Measurements from ENCODE around the gene TMEM59L. TPM values are rescaled to one million over a fixed set of nuclear protein-coding genes. Genes with fewer than 3 reads are reported as not detected.

Gene TMEM59L
- total and polyA plus RNA-seq, 5 donors from 2014 or later, result not detected

DNA sequence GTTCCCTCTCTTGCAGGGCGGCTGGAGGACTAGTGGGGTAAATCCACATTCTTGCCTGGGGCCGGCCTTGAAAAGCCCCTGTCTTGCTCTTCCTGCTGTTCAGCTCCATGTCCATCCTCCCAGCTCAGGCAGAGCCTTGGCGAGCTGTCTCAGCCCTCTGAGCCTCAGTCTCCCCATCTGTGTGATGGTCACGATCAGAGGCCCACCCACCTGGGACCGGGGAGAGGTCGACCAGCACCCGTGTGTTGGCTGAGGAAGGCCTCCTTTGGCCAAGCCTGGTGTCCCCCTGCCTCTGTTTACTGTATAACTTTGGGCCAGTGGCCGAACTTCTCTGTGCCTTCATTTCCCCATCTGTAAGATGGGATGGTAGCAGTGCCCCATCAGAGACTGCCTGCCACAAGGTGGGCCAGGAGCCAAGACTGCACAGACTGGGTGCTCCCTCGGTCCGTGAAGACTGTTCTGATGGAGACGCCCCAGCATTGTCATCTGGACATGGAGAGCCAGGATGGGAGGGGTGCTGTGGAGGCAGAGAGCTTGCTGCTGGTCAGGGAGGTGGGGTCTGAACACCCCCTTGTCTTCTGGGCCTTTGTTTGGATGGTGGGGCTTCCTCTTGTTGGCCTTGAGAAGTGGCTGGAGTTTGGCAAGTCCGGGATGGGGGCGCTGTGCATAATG is 42.6 kb downstream of the TMEM59L start:
- Histone ChIP-seq H3K9me3 (ENCODE audit: control insufficient read depth in 2 of 2, low read length in 2 of 2) (no peaks in the 10 kb centered on the region), H3K4me3 (ENCODE audit: low read depth, low read length) (no peak overlapping the region), H3K36me3 (ENCODE audit: control insufficient read depth, insufficient read depth, low read length) (no peaks in the 10 kb centered on the region), H3K4me1 (ENCODE audit: control insufficient read depth, insufficient read depth, low read length, poor library complexity, severe bottlenecking) (no peaks in the 10 kb centered on the region), H3K27me3 (ENCODE audit: control insufficient read depth, insufficient read depth, low read length) (no peaks in the 10 kb centered on the region), H3K27ac (ENCODE audit: insufficient read depth, low read length, poor library complexity, severe bottlenecking) (no peak overlapping the region)
- no peak for ATAC-seq (ENCODE audit: low read depth in 2 of 2)
- DNase-seq, result no peak
- peaks cover 7% of the 10 kb centered on the region for H3K36me3 Mint-ChIP-seq
- H3K27me3 Mint-ChIP-seq, result no peaks in the 10 kb centered on the region
- H3K27ac Mint-ChIP-seq, result peak overlapping the region in 1 of 3 donors; percentile 62
- H3K9me3 Mint-ChIP-seq, result no peaks in the 10 kb centered on the region
- no peak overlapping the region for H3K4me3 Mint-ChIP-seq
- peaks cover 0 to 25% (median 12%) of the 10 kb centered on the region in 4 donors for H3K4me1 Mint-ChIP-seq

DNA sequence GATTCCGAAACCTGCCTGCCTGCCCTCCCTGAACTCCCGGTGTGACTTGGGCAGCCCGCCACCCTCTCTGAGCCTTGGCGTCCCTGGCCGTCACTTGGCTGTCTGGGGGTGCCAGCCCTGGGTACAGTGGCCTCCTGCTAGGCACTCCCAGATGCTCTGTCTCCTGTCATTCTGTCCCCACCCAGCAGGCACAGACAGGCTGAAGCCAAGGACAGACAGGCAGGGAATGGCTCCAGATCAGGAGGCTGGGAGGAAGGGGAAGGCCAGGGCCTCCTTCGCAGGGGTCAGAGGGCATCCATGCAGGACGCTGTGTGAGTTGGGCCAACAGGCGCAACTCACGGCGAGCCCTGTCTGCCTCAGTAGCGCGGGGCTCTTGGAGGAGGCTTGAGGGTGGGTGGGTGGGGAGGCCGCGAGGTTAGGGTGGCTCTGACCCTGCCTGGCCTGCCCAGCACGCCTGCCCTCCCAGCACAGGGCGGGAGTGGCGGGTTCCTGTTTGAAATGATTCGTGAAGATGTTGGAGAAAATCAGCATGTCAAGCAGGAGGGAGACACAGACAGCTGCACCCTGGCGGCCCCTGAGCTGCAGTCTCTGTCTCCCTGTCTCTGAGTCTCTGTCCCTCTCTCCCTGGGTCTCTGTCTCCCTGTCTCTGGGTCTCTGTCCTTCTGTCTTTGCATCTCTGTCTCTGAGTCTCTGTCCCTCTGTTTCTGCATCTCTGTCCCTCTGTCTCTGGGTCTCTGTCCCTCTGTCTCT is 43.8 kb downstream of the TMEM59L start:
- H3K9me3 ChIP-seq (ENCODE audit: control insufficient read depth in 2 of 2, low read length in 2 of 2), result no peaks in the 10 kb centered on the region
- H3K4me3 ChIP-seq (ENCODE audit: low read depth, low read length), result no peak overlapping the region
- H3K27me3 ChIP-seq (ENCODE audit: control insufficient read depth, insufficient read depth, low read length), result no peaks in the 10 kb centered on the region
- H3K27ac ChIP-seq (ENCODE audit: insufficient read depth, low read length, poor library complexity, severe bottlenecking), result no peak overlapping the region
- Mint-ChIP-seq H3K27me3 (no peaks in the 10 kb centered on the region), H3K4me1 (peaks cover 0 to 27% (median 15%) of the 10 kb centered on the region in 4 donors), H3K27ac (peak overlapping the region in 2 of 3 donors; percentile 62 to 80), H3K9me3 (no peaks in the 10 kb centered on the region), H3K36me3 (peaks cover 10% of the 10 kb centered on the region), H3K4me3 (no peak overlapping the region)
- ATAC-seq (ENCODE audit: low read depth in 2 of 2) (no peak), DNase-seq (no peak)
- no peaks in the 10 kb centered on the region for H3K4me1 ChIP-seq (ENCODE audit: control insufficient read depth, insufficient read depth, low read length, poor library complexity, severe bottlenecking)
- no peaks in the 10 kb centered on the region for H3K36me3 ChIP-seq (ENCODE audit: control insufficient read depth, insufficient read depth, low read length)

DNA sequence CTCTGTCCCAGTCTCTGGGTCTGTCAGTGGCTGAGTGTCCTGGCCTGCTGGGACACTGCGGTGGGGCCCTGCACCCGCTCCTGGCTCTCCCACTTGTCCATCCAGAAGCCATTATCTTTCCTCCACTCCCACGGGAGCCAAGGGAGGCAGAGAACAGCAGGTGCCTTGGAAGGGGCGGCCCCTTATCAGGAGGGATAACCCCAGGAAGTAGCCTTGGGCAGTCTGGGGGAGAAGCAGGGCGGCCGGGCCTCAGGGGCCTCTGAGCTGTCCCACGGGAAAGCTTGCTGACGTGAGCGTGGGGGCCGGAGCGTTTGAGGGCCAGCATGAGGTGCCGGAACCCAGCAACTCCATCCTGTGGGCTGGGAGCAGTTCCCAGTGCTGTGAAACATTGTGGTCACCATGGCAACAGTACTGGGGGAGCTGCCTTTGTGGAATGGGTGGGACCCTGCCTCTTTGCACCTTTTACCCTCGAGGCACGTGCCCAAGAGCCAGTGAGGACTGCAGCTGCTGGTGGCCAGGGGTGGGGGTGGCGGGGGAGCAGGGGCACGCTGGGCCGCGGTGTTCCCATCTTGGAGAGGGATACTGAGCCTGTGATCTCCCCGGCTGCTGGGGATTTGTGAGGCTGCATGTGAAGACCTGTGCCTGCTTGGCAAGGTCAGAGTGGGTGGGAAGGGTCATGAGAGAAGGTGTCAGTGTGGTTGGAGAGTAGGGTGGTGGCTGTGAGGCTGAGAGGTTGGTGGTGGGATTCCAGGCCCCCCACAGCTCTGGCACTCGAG is 45.1 kb downstream of the TMEM59L start:
- H3K9me3 Mint-ChIP-seq, result no peaks in the 10 kb centered on the region
- H3K27ac Mint-ChIP-seq, result peak overlapping the region in 2 of 3 donors; percentile 62 to 83
- Histone ChIP-seq H3K4me3 (ENCODE audit: low read depth, low read length) (no peak overlapping the region), H3K27ac (ENCODE audit: insufficient read depth, low read length, poor library complexity, severe bottlenecking) (no peak overlapping the region), H3K36me3 (ENCODE audit: control insufficient read depth, insufficient read depth, low read length) (no peaks in the 10 kb centered on the region), H3K27me3 (ENCODE audit: control insufficient read depth, insufficient read depth, low read length) (no peaks in the 10 kb centered on the region), H3K4me1 (ENCODE audit: control insufficient read depth, insufficient read depth, low read length, poor library complexity, severe bottlenecking) (no peaks in the 10 kb centered on the region), H3K9me3 (ENCODE audit: control insufficient read depth in 2 of 2, low read length in 2 of 2) (no peaks in the 10 kb centered on the region)
- ATAC-seq (ENCODE audit: low read depth in 2 of 2), result no peak
- H3K4me3 Mint-ChIP-seq, result no peak overlapping the region
- peaks cover 0 to 24% (median 16%) of the 10 kb centered on the region in 4 donors for H3K4me1 Mint-ChIP-seq
- DNase-seq, result no peak
- no peaks in the 10 kb centered on the region for H3K27me3 Mint-ChIP-seq
- H3K36me3 Mint-ChIP-seq, result peaks cover 6% of the 10 kb centered on the region

DNA sequence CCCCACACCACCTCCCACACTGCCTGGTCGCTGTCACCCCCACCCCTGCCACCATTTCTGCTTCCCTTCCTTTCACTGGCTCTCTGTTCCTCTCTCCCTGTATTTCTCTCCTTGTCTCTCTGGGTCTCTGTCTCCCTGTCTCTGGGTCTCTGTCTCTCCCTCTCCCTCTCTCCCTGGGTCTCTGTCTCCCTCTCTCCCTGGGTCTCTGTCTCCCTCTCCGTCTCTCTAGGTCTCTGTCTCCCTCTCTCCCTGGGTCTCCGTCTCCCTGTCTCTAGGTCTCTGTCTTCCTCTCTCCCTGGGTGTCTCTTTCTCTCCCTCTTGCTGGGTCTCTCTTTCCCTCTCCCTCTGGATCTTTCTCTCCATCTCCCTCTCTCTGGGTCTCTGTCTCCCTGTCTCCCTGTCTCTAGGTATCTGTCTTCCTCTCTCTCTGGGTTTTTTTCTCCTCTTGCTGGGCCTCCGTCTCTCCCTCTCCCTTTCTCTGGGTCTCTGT is 45.7 kb downstream of the TMEM59L start:
- Histone ChIP-seq H3K36me3 (ENCODE audit: control insufficient read depth, insufficient read depth, low read length) (no peaks in the 10 kb centered on the region), H3K4me1 (ENCODE audit: control insufficient read depth, insufficient read depth, low read length, poor library complexity, severe bottlenecking) (no peaks in the 10 kb centered on the region), H3K9me3 (ENCODE audit: control insufficient read depth in 2 of 2, low read length in 2 of 2) (no peaks in the 10 kb centered on the region), H3K4me3 (ENCODE audit: low read depth, low read length) (no peak overlapping the region), H3K27ac (ENCODE audit: insufficient read depth, low read length, poor library complexity, severe bottlenecking) (no peak overlapping the region), H3K27me3 (ENCODE audit: control insufficient read depth, insufficient read depth, low read length) (no peaks in the 10 kb centered on the region)
- ATAC-seq (ENCODE audit: low read depth in 2 of 2) (no peak), DNase-seq (no peak)
- Mint-ChIP-seq H3K4me3 (no peak overlapping the region), H3K4me1 (peaks cover 0 to 29% (median 16%) of the 10 kb centered on the region in 4 donors), H3K36me3 (peaks cover 6% of the 10 kb centered on the region), H3K27me3 (no peaks in the 10 kb centered on the region), H3K9me3 (no peaks in the 10 kb centered on the region), H3K27ac (peak overlapping the region; percentile 48 to 83 (median 81))

DNA sequence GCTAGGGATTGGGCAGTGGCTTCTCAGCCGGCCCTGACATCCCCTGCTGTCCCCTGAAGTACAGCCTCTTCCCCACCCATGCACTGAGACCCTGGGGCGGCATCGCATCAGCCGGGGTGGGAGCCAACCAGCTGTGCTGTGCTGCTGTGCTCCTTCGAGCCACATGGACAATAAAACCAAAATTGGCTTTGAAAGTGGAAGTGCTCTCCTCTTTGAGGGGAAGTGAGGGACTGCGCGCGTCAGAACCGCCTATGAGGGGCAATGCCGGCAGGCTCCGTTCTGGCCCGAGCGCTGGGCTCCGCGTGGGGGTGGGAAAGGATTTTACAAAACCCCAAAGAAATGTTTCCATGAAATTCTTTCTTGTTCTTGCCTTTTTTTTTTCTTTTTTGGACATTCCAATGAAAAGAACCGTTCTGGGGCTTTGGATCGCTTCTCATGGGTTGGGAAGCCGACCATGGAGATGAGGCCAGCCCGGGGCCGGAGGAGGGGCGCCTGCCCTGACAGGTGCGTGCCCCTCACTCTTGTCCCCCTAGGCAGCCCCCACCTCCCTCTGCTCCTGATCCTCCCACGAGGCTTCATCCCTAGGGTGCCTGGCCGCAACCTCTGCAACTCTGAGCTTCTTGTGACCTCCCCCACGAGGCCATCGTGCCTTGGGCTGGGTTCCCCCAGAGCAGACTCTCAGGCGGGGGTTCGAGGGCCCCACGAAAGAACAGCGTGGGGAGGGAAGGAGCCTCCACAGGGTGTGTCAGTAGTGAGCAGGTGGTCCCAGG is 46.8 kb downstream of the TMEM59L start:
- Histone ChIP-seq H3K27ac (ENCODE audit: insufficient read depth, low read length, poor library complexity, severe bottlenecking) (no peak overlapping the region), H3K9me3 (ENCODE audit: control insufficient read depth in 2 of 2, low read length in 2 of 2) (no peaks in the 10 kb centered on the region), H3K4me1 (ENCODE audit: control insufficient read depth, insufficient read depth, low read length, poor library complexity, severe bottlenecking) (peaks cover 5% of the 10 kb centered on the region), H3K27me3 (ENCODE audit: control insufficient read depth, insufficient read depth, low read length) (no peaks in the 10 kb centered on the region), H3K4me3 (ENCODE audit: low read depth, low read length) (no peak overlapping the region), H3K36me3 (ENCODE audit: control insufficient read depth, insufficient read depth, low read length) (no peaks in the 10 kb centered on the region)
- Mint-ChIP-seq H3K27me3 (no peaks in the 10 kb centered on the region), H3K36me3 (peaks cover 6% of the 10 kb centered on the region), H3K4me1 (peaks cover 0 to 37% (median 18%) of the 10 kb centered on the region in 4 donors), H3K27ac (peak overlapping the region in 1 of 3 donors; percentile 15), H3K9me3 (no peaks in the 10 kb centered on the region), H3K4me3 (no peak overlapping the region)
- DNase-seq (no peak), ATAC-seq (ENCODE audit: low read depth in 2 of 2) (no peak)

DNA sequence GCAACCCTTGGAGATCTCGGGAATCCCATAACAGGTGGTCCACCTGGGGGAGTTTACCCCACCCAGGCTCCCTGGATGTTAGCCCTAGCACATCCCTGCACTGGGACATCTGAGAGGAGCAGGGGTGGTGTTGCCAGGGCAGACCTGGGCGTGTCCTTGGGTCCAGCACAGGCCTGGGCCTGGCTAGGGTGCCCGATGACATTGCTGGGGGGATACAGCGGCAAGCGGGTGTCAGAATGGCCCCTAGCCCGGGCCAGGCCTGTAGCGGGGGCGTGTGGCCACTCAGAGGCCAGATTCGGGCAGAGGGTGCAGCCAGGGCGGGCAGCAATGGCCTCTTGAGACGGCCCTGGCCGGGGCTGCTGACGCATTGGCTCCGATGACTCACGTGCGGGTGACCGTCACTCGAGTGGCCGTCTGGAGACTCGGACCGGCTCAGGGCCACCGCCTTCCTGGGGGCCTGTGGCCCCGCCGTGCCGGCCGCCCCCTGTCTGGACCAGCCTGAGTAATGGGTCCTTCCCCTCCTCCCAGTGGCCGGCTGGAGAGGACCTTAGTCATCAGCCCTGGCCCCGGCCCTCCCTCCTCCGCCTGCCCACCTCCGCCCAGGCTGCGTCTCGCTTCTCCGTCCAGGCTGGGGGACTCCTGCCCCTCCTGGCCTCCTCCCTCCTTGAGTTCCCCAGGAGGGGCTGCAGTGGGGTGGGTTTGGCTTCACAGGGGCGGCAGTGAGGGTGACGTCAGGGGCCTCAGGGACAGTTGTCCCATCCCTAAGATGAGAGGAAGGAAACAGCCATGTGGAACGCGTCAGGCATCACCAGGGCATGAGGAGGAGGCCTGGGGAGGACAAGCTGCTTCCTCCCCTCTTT is 47.6 kb downstream of the TMEM59L start:
- no peak overlapping the region for H3K4me3 Mint-ChIP-seq
- Histone ChIP-seq H3K27me3 (ENCODE audit: control insufficient read depth, insufficient read depth, low read length) (no peaks in the 10 kb centered on the region), H3K9me3 (ENCODE audit: control insufficient read depth in 2 of 2, low read length in 2 of 2) (no peaks in the 10 kb centered on the region), H3K36me3 (ENCODE audit: control insufficient read depth, insufficient read depth, low read length) (peaks cover under 1% of the 10 kb centered on the region), H3K4me3 (ENCODE audit: low read depth, low read length) (no peak overlapping the region), H3K4me1 (ENCODE audit: control insufficient read depth, insufficient read depth, low read length, poor library complexity, severe bottlenecking) (peaks cover 5% of the 10 kb centered on the region), H3K27ac (ENCODE audit: insufficient read depth, low read length, poor library complexity, severe bottlenecking) (no peak overlapping the region)
- H3K4me1 Mint-ChIP-seq, result peaks cover 0 to 37% (median 17%) of the 10 kb centered on the region in 4 donors
- H3K27ac Mint-ChIP-seq, result no peak overlapping the region
- H3K9me3 Mint-ChIP-seq, result no peaks in the 10 kb centered on the region
- no peaks in the 10 kb centered on the region for H3K27me3 Mint-ChIP-seq
- no peak for ATAC-seq (ENCODE audit: low read depth in 2 of 2)
- DNase-seq, result no peak
- peaks cover 6% of the 10 kb centered on the region for H3K36me3 Mint-ChIP-seq

Data from CD4-positive, CD25-positive, alpha-beta regulatory T cell (primary cell).